ENCODE measurements around the gene ITPR2.
"Not testable (repeated sequence)": the region's sequence is repeated elsewhere in the genome, so short reads cannot be mapped to it uniquely, and the experiment has no call there.

The ITPR2 gene

DNA sequence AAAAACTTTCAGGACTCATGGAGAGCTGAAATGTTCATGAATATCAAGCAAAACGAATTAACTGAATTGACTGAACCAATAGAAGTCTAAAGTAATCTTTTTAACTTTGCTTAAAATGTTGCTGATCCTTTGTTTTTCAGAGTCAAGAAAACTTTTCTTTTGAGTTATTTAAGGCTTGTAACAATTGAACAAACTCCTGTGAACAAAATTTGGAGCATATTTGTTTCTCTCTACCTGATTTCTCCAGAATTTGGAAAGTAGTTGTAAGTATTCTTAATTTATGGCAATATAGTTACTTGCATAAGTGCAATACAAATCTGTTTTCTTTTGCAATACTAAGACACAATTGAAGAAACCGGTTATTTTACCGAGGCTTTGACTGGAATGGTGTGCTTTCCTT is 77.6 kb downstream of the ITPR2 start:
- not testable (repeated sequence) for DNase-seq (ENCODE audit: low read depth)

DNA sequence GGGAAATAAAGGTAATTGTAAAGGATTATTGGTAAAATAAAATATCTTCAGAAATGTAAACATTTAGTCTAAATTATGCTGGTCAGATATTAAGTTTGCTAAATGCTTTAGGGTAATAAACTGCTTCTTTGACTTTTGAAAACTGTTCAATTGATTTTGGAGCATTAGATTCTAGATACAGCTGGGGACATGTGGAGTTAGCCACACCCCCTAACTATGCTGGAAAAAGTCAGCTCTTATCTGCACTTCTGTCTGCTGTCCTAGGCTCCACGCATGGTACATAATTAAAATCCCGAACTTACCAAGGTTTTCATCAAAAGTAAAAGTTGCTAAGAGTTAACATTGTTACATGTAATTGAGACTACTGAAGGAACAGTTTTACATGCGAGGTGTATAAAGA is 78.8 kb downstream of the ITPR2 start:
- DNase-seq (ENCODE audit: low read depth): no peak

DNA sequence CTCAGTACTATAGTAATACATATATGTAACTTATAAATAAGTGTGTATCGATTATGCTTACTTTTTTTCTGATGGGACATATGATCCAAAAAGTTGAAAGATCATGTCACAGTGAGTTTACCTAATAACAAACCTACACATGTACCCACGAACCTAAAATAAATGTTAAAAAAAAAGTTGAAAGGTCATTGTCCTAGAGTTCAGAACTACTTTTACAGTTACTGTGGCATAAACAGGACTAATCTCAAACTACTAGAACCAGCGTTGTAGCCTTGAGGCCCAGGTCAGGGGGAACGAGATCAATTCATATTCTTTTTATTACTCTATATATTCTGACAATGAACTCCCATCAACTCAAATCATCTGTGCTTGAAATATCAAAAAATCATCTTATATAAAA is 81.8 kb downstream of the ITPR2 start:
- DNase-seq (ENCODE audit: low read depth): no peak

DNA sequence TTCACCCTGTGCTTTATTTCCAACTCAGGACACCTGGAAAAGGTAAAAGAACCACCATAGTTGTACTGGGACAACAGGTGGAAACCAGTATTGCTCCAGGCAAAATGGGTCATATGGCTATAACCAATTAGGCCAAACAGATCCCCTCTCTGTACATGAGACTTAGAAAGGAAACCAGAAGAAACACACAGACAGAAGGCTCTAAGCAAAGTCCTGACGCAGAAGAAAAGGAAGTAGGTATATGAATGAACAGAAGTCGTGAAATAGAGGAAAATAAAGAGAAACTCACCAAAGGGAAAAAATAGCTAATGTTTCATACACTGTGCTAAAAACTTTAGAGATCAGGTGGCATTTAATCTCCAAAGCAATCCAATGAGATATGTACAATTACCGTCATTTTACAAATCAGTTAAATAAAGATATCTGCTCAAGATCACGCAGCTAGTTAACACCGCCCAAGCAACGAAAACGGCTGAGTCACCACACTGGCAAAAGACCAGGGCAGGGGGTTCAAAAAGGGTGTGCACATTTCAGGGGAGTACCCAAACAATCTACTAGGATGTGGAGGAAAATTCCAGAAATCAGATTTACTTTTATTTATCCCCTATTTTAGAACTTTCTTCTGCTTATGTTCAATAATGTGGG is 82.3 kb downstream of the ITPR2 start:
- no peak for DNase-seq (ENCODE audit: low read depth)

DNA sequence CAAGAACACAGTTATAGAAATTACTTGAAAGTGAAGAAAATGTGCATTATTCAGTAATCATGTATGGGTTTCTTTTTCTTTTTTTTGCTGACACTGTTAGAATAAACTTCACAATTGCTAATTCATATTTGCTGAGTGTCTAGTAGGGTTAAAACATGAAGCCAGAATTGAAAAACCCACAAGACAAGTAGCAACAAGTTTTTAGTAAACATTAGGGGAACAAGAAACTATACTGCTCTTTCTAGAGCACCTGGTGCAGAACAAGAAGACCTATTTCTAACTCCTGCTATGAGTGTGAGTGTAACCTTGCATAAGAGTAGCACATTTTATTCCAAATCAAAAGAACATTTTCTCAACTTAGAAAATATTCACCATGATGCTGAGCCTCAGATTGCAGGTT is 83.2 kb downstream of the ITPR2 start:
- no peak for DNase-seq (ENCODE audit: low read depth)

DNA sequence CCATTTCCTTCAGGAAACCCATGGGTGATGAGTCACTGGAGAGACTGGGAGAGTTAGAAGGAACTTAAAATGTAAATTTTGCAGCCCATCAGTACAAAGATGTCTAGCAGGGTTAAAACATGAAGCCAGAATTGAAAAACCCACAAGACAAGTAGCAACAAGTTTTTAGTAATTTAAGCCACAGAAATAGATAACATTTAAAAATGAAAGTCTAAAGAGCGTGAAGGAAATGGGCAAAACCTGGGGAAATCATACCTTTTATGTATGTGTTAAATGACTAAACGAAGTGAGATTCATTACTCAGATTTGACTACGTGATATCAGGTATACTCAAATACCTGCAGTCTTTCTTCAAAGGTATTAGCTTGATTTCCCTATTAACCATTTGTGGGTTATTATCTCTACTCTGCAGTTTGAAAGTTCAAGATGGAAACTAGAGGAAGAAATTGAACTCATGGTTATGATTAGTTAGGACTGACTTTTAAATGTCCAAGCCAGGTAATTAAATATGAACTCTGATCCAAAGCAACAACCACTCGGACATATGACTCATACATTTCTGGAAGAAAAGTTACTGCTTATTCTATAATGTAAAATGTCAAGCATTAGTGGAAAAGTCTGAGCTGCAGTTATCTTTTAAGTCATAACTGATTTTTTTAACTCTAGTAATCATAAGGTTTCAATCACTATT is 84.1 kb downstream of the ITPR2 start:
- no peak for DNase-seq (ENCODE audit: low read depth)

DNA sequence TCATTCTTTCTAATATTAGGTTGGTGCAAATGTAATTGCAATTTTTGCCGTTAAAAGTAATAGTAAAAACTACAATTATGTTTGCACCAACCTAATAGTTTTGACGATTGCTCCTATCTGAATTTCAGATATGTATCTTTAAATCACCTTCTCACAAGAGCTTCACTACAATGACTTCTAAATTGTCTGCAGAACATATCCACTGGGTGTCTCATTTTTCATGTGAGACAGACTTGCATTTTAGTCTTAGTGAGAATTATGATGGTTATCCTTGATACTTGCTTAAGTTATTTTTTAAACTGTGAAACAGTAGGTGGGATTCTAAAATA is 84.6 kb downstream of the ITPR2 start:
- DNase-seq (ENCODE audit: low read depth): no peak

DNA sequence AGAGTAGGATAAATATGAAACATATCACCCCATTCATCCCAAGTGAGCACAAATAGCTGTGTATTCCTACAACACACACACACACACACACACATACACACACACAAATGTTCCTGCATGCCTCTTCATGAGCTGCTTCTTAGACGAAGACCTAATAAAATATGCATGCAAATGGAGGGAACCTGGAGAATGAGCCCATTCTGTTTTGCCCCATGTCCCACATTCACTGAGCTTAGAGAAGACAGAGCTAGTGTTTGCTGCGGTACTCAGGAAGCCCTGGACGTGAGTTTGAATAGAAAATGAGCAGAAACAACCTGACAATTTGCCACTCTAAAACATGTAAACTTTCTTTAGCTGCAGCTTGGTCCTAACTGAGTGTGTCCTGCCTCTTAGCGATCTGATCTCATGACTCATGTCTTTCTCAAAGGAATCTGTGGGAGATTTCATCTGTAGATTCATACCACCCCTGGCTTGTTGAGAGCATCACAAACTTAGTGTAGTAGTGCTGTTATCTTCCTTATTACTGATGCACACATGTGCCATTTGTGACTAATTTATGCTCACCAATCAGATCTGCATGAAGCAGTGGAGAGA is 86.8 kb downstream of the ITPR2 start:
- DNase-seq (ENCODE audit: low read depth): no peak

DNA sequence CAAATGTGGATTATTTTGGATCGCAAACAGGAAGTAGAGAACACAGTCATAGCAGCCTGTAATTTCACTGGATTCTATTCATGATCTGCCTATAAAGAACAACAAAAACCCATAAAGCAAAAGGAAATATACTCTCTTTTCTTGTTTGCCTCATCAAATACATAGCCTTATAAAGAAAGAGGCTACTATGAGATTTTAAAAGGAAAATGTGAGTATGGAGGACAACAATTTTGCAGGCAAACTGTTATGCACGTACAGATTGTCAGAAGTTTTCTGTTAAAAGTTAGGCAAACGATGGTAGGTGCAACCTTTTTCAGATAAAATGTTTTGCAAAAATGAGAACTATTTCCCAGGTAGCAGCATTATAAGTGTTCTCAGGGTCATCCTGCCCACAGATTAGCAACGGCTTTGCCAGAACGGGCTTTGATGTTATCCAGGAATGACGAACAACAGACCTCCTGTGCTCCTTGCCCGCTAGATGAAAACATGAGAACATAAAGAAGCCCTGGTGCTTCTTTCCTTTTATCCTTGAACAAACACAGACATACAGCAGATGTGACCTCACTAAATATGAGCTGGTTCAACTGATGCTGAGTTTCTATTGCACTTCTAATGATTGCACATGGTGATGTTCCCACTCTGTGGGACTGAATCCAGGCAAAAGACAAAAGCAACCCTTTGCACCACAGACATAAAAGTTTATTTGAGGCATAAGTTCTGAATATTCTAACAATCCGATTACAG is 88.1 kb downstream of the ITPR2 start:
- no peak for DNase-seq (ENCODE audit: low read depth)

DNA sequence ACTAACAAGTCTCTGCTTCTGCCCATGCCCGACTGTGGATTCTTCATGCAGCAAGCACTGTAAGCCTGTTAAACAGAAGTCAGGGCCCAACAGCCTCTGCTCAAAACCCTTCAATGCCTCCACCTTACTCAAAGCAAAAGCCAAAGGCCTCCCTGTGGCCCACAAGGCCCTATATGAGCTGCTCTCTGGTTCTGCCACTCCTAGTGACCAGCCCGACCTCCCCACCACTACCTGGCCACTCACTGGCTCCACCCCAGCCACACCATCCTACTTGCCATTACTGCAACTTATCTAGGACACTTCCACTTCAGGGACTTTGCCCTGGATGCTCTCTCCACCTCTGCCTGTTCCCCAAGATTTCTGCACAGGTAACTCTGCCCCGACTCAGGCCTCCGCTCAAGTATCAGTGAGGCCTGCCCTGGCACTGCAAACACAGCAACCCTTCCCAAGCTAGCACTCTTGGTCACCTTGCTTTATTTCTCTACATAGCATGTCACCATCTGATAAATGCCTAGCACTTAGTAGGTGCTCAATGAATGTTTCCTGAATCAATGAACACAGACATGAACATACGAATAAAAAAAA is 88.9 kb downstream of the ITPR2 start:
- no peak for DNase-seq (ENCODE audit: low read depth)

DNA sequence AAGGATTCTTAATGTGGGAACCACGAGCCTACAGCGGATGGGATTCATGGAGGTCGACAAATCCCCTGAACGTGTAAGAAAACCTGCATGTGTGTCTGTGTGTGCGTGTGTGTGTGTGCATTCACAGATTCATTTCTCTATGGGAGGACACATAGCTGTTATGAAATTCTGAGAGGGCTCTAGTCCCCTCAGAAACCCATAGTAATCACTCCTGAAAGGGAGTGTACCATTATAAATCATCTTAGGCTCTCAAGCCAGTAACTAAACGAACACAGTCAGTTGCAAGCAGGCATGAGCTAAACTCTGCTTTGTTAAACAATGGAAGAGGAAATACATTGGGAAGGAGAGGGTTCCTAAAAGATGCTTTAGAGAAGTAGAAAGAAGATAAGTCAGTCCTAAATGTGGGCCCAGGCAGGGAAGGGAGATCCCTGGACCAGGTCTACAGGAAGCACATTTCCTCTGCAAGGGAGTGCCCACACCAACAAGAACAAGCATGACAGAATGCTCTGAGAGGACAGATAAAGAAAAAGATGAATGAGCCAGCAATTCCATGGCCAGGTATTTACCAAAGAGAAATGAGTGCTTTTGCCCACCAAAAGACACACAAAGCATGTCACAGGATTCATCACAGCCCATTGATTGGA is 91.3 kb downstream of the ITPR2 start:
- no peak for DNase-seq (ENCODE audit: low read depth)

DNA sequence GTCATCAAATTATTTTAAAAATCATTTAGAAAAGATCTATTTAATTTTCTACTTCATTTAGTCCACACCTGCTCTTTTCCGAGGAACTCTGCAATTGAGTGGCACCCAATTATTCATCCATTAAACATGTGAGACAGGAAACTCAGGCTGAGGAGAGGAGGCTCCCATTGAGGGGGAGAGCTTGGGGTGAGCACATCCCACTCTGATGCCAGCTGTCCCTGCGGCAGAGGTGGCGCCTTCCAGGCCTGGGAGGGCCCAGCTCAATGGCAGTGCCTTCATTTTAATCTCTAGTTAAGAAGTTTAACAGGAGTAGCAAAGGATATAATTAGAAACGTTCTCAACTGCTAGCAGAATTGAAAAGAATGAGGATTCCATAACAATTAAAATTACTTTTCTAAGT is 92.0 kb downstream of the ITPR2 start:
- DNase-seq (ENCODE audit: low read depth): no peak

DNA sequence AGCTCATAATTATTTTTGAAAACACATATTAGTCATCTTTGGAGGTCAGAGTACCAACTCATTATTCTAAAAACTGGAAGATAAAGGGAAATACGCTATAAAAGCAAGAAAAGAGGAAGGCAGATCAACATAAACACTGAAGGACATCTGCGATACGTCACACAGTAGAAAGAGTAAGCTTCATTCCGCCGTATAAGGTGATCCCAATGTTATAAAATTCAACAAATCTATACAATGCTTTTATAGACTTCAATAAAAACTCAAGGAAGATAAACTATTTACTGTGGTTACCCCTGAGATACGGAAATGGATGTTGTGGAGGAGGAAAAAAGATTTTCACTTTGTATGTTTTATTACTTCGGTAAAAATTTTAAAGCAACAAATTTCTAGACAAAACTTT is 92.6 kb downstream of the ITPR2 start:
- no peak for DNase-seq (ENCODE audit: low read depth)

DNA sequence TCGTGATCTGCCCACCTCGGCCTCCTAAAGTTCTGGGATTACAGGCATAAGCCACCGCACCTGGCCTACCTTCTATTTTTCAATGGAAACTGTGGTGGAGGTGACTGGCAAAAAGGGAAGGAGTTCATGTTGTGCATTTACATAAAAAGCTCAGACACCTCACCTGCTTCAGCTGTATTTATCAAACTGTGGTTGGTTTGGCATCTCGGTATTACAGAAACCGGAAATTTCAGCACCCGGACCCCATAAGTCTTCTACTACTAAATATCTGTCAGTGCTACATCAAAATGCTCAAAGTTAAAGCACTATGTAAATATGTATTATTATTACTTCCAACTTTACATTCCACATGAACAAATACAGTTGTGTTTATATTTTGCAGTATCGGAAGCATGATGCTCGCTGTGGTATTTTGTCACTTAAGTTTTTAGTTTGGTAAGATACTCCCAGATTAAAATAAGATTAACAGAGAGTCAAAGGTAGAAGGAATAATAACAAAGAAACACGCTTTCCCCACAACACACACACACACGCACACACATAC is 95.4 kb downstream of the ITPR2 start:
- no peak for DNase-seq (ENCODE audit: low read depth)

DNA sequence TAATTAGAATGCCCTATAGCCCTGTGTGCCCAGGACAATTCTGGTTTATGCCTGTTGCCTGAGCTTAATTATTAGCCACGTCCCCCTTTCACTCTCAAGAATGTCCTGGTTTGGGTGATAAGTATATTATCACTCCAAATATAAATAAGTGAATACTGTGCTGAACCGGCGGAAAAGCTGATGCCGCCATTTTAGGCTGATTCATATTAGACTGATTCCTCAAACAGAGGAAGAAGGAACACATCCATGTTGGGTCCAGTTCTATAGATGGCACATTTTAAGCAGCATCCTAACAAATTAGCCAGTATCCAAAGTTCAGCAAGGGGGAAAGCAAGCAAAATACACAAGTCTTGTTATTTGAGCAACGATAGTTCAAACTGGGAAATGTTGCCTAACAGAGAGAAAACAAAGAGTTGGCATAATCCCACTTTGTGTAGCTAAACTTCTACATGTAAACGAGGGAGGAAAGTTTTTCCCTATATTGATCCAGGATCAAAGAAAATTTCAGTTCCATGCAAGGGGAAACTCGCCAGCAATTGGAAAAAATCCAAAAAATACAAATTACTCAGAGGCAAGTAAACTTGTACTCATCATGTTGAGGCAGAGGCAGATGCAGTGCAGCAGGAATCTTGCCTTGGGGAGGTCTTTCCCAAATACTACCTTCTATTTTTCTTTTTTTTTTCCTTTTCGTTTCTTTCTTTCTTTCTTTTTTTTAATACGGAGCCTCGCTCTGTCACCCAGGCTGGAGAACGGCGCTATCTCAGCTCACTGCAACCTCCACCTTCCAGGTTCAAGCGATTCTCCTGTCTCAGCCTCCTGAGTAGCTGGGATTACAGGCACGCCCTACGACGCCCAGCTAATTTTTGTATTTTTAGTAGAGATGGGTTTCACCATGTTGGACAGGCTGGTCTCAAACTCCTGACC is 96.2 kb downstream of the ITPR2 start:
- no peak for DNase-seq (ENCODE audit: low read depth)

DNA sequence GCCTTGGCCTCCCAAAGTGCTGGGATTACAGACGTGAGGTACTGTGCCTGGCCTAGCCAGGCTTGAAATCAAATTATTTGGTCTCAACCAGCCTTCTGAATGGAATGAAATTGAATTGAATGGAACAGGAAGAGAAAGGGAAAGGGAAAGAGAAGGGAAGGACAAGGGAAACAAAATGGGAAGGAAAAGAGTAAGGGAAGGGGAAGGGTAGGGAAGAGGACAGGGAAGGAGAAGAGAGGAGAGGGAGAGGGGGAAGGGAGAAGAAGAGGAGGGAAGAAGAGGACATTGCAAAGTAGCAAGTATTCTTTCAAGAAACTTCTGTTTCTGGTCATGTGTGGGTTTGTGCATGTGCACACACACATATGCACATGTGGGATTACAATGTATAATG is 97.8 kb downstream of the ITPR2 start:
- DNase-seq (ENCODE audit: low read depth): no peak

DNA sequence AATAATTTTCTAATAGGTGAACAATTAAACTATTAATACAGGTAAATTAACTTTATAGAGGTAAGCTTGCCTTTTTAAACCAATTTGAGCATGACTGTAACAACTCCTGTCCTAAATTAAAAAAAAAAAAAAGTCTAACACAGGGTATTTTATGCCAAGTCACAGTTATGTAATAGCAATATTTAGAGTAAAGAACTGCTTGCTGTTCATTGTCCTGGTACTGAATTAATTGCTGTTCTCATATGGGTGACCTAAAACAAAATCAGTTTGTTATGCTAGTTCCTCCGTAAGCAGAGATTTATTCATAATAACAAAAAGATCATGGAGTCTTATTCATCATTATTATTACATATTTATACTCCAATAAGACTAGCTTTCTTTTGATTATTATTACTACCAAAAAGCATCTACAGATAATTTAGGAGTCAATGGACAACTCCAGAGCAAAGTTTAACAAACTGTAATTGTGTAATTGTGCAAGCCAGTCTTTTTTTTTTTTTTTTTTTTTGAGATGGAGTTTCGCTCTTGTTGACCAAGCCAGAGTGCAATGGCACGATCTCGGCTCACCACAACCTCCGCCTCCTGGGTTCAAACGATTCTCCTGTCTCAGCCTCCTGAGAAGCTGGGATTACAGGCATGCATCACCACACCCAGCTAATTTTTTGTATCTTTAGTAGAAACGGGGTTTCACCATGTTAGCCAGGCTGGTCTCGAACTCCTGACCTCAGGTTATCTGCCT is 98.3 kb downstream of the ITPR2 start:
- DNase-seq (ENCODE audit: low read depth): no peak

DNA sequence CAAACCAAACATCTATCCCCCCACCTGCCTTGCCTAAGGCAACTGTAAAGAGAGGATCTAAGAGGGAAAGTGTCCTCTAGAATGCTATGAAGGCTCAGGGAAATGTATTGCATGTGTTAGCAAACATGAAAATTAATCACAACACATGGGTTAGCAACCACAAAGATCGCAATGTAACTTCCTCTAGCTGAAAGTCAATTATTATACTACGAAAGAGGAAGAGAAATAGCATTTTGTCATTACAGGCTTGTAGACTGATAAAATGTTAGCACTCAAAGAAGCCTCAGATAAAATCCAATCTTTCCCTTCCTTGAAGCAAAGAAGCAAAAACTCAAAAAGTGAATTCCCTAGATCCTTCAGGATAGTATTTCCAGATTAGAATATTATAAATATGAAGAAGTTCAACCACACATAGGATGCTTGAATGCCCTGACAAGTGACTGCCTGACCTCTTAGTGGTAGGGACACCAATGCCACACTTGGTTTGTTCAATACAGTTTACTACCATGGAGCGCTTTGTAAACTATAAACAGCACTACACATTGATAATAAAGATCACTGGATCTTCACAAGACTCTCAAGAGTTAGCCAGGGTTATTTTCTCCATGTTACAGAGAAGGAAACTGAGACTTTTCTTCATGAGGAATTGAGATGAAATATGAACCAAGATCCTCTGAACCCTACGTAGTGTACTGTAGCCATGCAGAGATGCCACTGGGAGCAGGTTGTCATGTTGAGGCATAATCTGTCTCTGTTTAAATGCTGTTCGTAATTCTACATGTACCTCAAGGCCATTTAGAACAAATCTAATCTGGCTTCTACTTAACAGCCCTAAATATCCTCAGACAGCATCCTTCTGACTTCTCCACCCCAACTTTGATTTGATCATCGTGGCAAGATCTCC is 100.7 kb downstream of the ITPR2 start:
- no peak for DNase-seq (ENCODE audit: low read depth)

All from activated T-helper 1 cell treated with Interleukin-2 at 50 U/mL for 16 hours (primary cell).